ENCODE measurements around the gene PRODH2.

Gene PRODH2

DNA sequence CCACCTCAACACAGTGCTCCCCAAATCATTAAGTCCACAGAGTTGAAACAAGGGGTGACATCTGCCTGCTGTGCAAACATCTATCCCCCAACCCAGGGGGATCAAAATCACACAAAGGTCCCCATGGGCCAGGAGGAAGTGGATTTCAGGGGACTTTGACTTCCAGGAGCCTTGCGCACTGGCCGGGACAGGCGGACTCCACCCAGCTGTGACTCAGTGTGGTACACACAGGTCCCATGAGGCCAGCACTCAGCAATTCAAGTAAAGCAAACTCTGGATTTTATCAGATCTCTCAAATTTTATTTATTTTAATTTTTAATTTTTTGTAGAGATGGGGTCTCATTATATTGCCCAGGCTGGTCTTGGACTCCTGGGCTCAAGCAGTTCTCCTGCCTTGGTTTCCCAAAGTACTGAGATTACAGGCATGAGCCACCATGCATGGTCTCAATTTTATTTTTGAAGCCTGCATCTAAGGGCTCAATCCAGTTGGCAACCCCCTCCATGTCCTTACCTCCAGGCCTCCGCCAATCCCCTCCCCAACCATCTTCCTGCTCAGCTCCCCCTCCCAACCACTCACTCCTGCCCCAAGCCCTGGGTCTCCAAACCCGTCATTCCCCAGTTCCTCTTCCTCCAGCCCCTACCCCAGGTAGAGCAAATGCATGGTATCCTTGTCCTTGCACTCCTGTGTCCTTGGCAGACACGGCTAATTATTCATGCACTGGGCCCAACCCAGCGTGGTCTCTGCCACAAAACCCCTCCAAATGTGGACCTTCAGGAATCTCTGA, 19.1 kb downstream of the PRODH2 start:
- DNase-seq, result no peak

DNA sequence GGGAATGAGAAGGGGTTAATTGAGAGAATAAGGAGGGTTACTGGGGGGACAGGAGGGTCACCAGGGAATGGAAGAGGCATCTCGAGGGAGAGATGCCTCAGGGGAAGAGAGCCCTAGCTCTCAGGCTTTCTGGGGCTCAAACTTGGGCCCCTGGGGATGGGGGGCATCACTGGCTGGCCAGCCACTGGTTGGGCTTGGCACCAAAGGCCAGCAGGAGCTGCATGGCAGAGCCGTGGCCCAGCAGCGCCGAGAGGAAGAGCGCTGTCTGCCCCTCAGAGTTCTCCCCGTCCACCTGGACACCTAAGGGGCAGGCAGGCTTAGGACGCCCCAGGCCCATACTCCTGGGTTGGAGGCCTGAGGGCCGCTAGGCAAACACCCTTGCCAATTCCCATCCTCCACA, 19.8 kb downstream of the PRODH2 start:
- DNase-seq, result no peak

DNA sequence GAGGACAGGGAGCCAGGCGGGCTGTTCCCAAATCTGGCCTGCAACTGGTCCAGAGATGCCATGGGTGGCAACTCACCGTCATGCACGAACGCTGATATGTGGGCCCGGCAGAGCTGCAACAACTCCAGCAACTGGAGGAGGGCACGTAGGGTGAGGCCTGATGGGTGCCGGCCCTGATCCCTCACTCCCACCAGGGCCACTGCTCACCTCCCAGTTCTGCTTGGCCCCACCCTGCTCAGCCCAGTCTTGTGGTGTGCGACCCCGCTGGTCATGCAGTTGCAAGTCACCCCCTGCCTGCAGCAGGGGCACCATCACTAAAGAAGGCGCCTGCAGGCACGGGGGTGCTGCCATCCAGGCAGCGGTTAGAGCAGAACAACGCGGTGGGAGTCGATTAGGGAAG, 20.3 kb downstream of the PRODH2 start:
- DNase-seq, result no peak

DNA sequence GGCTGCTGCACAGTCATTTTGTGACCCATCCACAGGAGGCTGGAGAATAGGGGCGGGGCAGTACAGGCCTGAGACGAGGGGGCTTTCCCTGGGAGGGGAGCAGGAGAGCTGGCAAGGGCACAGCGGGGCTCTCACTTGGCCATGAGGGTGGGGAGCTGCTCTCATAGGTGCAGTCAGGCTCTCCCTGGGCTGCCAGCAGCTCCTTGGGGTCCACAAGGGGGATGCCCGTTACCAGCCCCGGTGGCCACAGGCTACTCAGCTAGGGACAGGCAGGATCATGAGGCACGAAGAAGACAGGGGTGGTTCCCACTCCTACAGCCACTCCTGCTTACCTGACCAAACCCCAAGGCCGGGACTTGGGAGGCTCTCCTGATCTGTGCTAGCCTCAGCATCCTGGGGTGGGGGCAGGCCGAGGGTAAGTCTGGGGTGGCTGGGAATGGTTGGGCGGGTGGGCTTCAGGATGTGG, 20.8 kb downstream of the PRODH2 start:
- no peak for DNase-seq

DNA sequence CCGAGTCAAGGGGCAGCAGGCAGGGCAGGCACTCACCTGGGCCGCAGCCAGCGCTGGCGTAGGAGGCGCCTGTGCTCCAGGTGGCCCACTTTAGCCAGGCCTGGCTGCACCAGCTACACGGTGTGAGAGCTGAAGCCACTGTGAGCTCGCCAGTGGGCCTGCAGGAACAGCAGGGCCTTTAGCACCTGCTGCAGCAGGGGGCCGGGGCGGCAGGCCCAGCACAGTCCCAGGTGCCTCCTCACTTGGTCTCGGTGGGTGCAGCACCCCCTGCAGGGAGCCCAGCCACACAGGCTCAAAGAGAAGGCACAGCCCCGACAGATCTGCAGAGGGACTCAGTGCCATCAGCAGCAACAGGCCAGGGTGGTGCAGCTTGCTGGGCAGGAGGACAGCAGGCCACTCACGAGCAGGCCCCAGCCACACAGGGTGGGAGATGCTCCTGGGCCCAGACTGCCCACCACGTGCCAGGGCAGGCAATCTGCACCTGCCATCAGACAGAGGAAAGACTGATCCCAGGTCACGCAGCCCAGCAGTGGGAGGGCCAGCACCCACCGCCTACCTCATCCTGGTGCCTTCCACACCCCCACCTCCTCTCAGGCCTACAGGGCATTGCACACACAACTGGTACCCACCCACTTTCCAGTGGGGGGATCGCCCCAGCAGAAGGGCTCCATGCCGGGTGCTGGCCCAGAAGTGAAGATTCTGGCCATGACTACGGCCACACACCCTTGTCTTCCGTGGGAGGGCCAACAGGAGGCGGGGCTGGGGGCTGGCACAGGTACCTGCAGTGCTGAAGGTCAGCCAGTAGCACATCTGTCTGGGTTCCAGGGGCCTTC, 21.4 kb downstream of the PRODH2 start:
- peak; percentile 25 for DNase-seq

DNA sequence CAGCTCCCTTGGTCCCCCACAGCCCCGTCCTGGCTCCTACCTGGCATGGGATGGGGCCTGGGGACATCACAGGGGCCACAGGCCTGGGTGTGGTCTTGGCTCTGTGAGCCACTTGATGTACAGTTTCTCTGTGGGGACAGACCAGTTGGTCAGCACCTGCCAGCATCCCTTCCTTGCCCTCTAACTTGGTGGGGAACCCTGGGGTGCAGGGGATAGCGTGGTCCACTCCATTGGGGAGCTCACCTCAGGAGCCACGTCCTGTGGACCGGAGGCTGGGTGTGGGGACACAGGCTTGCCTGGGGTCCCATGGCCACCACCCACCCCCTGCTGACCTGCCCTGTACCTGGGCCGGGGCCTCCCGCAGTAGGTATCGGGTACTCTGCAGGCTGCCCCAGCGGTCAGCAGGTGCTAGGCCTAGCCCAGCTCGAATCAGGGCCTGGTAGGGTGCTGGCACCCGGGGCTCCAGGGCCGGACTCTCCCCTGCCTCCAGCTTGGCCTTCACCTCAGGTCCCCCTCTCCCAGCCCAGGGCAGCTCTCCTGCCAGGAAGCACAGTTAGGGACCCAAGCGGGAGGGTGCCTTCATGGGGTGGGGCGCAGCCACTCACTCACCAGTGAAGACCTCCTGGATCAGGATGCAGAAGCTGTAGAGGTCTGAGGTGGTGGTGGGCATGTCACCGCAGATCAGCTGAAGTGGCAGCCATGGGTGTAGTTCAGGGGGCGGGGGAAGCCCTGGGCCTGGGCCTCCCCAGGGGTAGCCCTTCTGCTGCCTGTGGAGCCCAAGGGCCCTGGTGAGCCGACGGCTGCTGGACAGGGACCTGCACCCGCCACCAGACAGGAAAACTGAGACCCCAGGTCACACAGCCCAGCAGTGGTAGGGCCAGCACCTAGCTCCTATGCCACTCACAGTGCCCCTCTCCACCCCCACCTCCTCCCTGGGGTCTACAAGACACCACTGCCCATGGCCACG, 22.4 kb downstream of the PRODH2 start:
- DNase-seq, result no peak

DNA sequence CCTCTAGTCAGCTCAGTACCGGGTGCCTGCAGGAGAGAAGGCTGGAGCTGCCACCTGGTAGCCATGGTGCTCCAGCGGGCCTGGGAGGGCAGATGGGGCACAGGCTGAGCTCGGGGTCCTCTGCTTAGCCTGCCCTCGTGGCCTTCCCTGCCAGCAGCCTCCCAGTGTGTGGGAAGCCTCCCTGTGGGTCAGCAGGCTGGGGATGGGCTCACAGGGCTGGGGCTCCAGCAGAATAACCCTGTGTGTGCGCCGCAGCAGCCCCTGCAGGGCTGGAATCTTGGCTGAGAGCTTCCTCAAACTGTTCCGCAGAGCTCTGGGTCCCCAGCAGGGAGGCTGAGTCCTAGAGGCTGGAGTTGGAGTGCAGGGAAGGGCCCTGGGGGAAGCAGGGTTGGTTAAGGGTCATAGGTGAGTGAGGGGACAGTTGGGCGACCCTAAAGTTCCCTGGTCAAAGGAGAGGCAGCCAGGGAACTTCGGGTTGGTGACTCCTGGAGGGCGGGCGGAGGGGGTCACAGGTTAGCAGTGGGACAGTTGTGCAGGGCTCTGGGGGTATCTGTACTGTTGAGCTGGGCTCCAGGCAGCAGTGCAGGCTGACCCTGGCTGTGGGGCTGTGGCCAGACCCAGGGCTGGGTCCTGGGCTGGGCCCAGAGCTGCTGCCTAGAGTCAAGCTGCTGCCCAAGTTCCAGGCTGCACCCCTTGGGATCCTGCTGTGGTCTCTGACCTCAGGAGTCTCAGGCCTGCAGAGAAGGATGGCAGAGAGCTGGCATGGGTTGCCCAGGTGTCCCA, 23.3 kb downstream of the PRODH2 start:
- DNase-seq, result no peak

DNA sequence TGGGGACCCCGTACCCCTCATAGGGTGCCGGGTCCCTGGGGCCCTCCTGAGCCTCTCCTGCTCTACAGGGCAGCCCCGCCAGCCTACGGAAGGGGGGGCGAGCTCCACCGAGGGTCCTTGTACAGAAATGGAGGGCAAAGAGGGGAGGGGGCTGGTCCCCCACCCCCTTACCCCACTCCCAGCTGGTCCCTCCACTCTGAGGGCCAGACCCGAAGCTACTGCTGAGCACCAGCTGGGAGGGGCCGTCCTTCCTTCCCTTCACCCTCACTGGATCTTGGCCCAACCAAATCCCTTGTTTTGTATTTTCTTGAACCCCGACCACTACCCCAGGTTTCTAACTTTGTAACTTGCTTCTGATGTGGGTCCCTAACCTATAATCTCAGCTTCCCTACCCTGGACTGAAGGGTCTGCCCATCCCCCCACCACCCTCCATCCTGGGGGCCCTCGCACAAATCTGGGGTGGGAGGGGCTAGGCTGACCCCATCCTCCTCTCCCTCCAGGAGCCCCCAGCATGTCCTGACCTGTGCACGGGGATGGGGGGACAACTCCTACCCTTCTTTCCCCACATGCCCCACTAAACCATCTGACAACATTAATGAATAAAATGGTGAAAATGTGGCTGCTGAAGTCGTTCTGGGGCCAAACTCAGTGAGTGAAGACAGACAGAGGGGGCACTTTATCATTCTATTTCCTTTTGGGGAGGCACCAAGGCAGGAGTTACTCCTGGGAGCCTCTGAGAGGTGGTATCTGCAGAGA, 24.3 kb downstream of the PRODH2 start:
- DNase-seq, result no peak

DNA sequence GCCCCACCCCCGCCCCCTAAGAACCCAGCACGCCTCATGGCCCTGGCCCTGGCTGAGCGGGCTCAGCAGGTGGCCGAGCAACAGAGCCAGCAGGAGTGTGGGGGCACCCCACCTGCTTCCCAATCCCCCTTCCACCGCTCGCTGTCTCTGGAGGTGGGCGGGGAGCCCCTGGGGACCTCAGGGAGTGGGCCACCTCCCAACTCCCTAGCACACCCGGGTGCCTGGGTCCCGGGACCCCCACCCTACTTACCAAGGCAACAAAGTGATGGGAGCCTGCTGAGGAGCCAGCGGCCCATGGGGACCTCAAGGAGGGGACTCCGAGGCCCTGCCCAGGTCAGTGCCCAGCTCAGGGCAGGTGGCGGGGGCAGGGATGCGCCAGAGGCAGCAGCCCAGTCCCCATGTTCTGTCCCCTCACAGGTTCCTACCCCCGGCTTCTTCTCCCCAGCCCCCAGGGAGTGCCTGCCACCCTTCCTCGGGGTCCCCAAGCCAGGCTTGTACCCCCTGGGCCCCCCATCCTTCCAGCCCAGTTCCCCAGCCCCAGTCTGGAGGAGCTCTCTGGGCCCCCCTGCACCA, 25.3 kb downstream of the PRODH2 start:
- no peak for DNase-seq

DNA sequence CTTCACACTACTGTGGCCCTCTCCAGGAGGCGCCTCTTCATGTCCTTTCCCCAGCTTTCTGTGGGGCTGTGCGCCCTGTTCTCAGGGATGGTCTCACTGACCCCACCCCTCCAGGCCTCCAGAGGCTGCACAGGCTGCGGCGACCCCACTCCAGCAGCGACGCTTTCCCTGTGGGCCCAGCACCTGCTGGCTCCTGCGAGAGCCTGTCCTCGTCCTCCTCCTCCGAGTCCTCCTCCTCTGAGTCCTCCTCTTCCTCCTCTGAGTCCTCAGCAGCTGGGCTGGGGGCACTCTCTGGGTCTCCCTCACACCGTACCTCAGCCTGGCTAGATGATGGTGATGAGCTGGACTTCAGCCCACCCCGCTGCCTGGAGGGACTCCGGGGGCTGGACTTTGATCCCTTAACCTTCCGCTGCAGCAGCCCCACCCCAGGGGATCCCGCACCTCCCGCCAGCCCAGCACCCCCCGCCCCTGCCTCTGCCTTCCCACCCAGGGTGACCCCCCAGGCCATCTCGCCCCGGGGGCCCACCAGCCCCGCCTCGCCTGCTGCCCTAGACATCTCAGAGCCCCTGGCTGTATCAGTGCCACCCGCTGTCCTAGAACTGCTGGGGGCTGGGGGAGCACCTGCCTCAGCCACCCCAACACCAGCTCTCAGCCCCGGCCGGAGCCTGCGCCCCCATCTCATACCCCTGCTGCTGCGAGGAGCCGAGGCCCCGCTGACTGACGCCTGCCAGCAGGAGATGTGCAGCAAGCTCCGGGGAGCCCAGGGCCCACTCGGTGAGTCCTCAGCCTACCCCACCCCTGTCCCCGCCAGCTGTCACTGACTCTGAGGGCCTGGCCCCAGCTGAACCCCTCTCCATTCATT, 26.1 kb downstream of the PRODH2 start:
- DNase-seq, result no peak

DNA sequence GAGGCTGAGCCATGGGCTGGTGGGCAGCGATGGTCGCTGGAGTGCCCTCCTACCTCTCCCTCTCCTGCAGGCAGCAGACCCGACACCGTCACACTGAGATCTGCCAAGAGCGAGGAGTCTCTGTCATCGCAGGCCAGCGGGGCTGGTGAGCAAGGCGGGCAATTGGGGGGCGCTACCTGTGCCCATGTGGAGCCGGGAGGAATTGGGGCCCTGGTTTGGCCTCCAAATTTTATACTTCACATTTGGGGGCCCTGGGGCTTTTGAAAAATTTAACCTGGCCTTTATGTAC, 27.4 kb downstream of the PRODH2 start:
- DNase-seq, result no peak

DNA sequence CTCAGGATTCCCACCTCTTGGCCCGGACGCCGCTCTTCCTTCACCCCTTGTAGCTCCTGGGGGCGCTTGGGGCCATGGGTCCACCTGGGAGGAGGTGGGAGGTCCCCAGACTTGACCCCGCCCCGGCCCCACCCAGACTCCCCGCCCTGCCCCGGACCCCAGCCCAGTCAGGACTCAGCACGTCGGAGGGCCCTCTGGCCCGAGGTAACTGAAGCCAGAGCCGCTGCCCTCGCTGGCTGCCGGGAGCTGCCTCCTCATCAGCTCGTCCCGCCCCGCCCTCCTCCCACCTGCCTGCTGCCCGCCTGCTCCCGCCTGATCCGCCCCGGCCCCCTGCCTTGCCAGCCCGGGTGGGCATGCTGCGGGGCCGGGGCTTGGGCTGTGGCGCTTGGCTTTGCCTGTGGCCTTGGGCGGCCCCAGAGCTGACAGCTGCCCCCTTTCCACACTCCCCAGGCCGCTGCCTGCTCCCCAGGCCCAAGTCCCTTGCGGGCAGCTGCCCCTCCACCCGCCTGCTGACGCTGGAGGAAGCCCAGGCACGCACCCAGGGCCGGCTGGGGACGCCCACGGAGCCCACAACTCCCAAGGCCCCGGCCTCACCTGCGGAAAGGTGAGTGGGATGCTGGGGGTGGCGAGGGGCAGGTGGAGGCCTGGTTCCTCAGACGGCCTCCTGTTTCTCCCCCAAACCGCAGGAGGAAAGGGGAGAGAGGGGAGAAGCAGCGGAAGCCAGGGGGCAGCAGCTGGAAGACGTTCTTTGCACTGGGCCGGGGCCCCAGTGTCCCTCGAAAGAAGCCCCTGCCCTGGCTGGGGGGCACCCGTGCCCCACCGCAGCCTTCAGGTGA, 27.9 kb downstream of the PRODH2 start:
- DNase-seq, result no peak

DNA sequence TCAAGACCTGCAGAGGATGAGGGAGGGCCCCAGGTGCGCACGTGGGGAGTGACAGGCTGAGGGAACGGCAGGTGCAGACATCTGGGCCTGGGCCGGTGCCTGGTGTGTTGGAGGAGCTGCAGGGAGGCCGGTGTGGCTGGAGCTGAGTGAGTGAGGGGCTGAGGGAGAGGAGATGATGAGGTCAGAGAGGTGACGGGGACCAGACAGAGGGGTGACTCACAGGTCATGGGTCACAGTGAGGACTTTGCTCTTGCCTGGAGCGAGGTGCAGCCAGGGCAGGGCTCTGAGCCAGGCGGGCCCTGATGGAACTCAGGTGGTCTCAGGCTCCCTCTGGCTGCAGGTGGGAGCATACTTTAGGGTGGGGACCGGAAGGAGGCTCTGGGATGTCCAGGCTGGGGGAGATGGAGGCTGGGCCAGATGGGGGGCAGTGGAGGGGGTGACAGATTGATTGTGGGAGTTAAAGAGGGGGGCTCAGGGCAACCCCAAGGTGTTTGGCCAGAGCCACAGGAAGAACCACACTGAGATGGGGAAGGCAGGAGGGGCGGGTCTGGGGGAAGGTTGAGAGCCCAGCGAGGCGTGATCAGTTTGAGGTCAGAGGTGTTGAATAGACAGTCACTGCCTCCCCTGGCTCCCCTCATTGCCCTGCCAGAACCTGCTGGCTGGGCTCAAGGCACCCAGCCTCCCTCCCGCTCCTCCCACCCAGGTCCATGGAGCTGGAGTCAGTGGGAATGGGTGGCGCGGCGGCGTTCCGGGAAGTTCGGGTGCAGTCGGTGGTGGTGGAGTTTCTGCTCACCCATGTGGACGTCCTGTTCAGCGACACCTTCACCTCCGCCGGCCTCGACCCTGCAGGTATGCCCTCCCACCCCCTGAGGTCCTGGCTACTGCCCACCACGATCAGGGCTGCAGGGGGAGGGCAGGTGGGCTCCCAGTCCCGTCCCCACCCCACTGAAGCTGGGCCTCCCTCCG, 28.9 kb downstream of the PRODH2 start:
- no peak for DNase-seq

DNA sequence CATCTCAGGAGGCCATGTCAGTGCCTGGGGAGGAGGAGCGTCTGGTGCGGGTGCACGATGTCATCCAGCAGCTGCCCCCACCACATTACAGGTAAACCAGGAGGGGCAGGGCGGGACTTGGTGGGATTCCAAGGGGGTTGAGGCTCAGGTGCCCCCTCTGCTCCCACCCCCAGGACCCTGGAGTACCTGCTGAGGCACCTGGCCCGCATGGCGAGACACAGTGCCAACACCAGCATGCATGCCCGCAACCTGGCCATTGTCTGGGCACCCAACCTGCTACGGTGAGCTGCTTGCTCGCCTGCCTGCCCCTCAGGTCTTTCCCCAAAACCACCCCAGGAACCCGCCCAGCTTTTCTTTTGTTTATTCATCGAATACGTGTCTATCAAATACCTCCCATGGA, 30.1 kb downstream of the PRODH2 start:
- DNase-seq, result no peak

DNA sequence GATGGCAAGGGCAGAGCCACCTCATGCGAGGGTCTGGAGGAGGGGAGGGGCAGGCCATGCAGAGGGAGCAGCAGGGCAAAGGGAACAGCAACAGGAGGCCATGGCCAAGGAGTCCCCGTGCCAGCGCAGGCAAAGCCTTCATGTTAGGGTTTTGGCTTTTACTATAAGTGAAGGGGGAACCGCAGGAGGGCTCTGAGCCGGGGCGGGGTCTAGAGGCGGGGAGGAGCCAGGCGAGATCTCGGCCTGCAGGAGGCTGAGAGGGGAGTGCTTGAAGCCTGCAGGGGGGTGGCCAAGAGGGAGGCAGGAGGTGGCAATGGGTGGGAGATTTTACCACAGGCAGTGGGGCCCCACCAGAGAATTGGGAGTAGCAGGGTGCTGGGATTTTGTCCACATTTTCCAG, 31.0 kb downstream of the PRODH2 start:
- DNase-seq, result no peak

DNA sequence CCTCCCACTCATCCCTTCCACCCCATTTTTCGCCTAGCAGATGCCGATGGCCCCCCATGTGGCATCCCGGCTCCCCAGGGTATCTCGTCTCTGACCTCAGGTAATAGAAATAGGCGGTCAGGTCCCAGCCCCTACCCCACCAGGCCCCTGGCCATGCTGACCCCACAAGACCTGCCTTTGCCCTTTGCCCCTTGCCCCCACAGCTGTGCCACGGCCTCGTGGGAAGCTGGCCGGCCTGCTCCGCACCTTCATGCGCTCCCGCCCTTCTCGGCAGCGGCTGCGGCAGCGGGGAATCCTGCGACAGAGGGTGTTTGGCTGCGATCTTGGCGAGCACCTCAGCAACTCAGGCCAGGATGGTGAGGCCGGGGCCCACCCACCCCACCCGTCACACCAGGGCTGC, 31.9 kb downstream of the PRODH2 start:
- DNase-seq, result no peak

DNA sequence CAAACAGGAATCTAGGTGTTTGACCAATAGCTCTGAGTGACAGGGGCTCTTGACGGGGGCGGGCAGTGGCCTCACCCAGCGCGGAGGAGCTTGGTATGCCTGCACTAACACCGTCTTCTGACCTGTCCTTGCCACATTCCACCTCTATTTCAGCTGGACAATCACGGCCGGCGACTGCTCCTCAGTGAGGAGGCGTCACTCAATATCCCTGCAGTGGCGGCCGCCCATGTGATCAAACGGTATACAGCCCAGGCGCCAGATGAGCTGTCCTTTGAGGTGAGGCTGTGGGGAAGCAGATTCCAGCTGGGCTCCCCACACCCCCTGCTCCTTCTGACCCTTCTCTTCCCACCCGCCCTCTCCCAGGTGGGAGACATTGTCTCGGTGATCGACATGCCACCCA, 32.6 kb downstream of the PRODH2 start:
- DNase-seq, result no peak

DNA sequence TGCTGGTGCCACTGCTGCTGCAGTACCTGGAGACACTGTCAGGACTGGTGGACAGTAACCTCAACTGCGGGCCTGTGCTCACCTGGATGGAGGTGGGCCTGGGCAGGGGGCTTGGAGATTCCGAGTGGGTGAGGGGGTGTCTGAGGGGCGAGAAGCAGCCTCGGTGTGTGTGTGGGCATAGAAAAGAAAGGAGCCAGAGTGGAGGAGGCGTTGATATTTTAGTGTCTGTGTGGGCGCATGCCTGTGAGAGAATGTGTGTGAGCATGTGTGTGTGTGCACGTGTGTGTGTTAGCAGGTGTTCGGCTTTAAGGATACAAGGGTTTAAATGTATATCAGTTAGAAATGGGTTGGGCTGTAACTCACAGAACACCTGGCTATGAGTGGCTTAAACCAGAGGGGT, 33.6 kb downstream of the PRODH2 start:
- DNase-seq, result no peak
